ENCODE data around the gene DAPK1. TPM values are rescaled to one million over a fixed set of nuclear protein-coding genes. Genes with fewer than 3 reads are reported as not detected.

The DAPK1 gene
- total and polyA plus RNA-seq, 2 donors (not counting 3 experiments of a cell fraction or from before 2014, with no cell fraction given), result 58.9 to 119 TPM

- no TSS peak for BruUV-seq (replicated peaks)
- no peaks in the 10 kb centered on the region for H3K9me3 ChIP-seq (replicated peaks; ENCODE audit: control insufficient read depth, insufficient read depth, low read length)
- H3K4me3 ChIP-seq (replicated peaks in 1 of 3; ENCODE audit: insufficient read depth in 1 of 3, low read depth in 1 of 3, low read length in 3 of 3), result no peak overlapping the region
- no peaks in the 10 kb centered on the region for H3K27me3 ChIP-seq (ENCODE audit: control insufficient read depth in 2 of 2, insufficient read depth in 2 of 2, low read length in 2 of 2)
- H4K20me1 ChIP-seq (replicated peaks; ENCODE audit: control insufficient read depth, extremely low read depth, insufficient read depth, low read length), result no peaks in the 10 kb centered on the region
- TF ChIP-seq FOS (IDR thresholded peaks at IDR 0.05; ENCODE audit: borderline replicate concordance, insufficient read depth, low read length) (no peak), GATA2 (IDR thresholded peaks at IDR 0.05; ENCODE audit: insufficient read depth, insufficient read length, low read depth, low read length) (no peak), MYC (IDR thresholded peaks at IDR 0.05; ENCODE audit: low read depth, low read length) (no peak), EZH2 (IDR thresholded peaks at IDR 0.05; ENCODE audit: borderline replicate concordance, low read depth, low read length, severe bottlenecking) (no peak), POLR2AphosphoS5 (IDR thresholded peaks at IDR 0.05; ENCODE audit: insufficient read depth, low read depth, low read length) (no peak), MAX (IDR thresholded peaks at IDR 0.05; ENCODE audit: insufficient read depth, insufficient read length) (no peak), JUN (IDR thresholded peaks at IDR 0.05; ENCODE audit: borderline replicate concordance, insufficient read depth, insufficient read length, low read depth) (no peak), POLR2A (IDR thresholded peaks at IDR 0.05; ENCODE audit: low read depth, low read length) (no peak), CTCF (IDR thresholded peaks at IDR 0.05; ENCODE audit: extremely low read depth in 1 of 2, insufficient read depth in 1 of 2, low read depth in 1 of 2, low read length in 2 of 2) (no peak)
- peaks cover 20% of the 10 kb centered on the region for H3K4me1 ChIP-seq (ENCODE audit: control insufficient read depth, extremely low read depth, insufficient read depth, low read length)
- FAIRE-seq (no peak), DNase-seq (ENCODE audit: low read depth, low spot score) (no peak)
- intact Hi-C loops (cut with micrococcal nuclease), result no loop called here
- dilution Hi-C loops (cut with MboI; ENCODE audit: extremely low pct_ligation_motif_present, low sequenced_read_pairs), result no loop called here
- H3K27ac ChIP-seq (ENCODE audit: insufficient read depth, low read depth, low read length), result no peak overlapping the region
- H3K36me3 ChIP-seq (ENCODE audit: control insufficient read depth in 2 of 2, extremely low read depth in 1 of 2, insufficient read depth in 2 of 2, low read length in 2 of 2), result peaks cover 2 to 30% of the 10 kb centered on the region in 2 experiments
- H3K9ac ChIP-seq (replicated peaks; ENCODE audit: extremely low read depth, insufficient read depth, low read length), result no peak overlapping the region
- H3K4me2 ChIP-seq (ENCODE audit: insufficient read depth, low read length), result no peak overlapping the region
- ChIA-PET CTCF (interaction anchor here (1.6 to 2.2 kb wide), 2 partner anchors 25 to 103 kb away, joined by 5 to 7 read pairs; no protein-coding TSS in a partner anchor), POLR2A (no interaction called here)
- H3K79me2 ChIP-seq (ENCODE audit: control insufficient read depth, insufficient read depth, low read length), result no peaks in the 10 kb centered on the region
- no peaks in the 10 kb centered on the region for H3K9me1 ChIP-seq (replicated peaks; ENCODE audit: control insufficient read depth, extremely low read depth, insufficient read depth, low read length)
- no peak overlapping the region for H2AFZ ChIP-seq (ENCODE audit: low read depth, low read length)
Observed at GRCh38 chr9:87708986-87709728, 211.5 kb downstream of the DAPK1 start.
